GM21576 (cell line): ENCODE measurements around the gene MRPL11.

Experiments
- ATAC-seq: cut with Tn5 transposase; IDR thresholded peaks from one replicate; pipeline ENCODE4 v1.9.1; 2021; ENCODE audit warnings: mild to moderate bottlenecking, moderate library complexity; ENCODE audit not compliant: unreplicated experiment

Gene MRPL11

DNA sequence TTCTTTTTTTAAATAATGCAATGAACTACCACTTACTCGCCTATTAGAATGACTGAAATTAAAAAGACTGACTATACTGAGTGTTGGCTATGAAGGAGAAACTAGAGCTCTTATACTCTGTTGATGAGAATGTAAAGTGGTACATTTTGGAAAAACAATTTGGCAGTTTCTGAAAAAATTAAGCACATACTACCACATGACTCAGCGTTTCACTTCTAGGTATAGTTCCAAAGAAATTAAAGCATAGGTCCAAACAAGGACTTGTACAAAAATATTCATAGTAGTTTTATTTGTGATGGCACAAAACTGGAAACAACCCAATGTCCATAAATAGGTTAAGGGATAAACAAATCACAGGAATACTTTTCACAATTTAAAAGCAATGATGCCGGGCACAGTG lies 44.7 kb downstream of the MRPL11 start:
- no peak for ATAC-seq

DNA sequence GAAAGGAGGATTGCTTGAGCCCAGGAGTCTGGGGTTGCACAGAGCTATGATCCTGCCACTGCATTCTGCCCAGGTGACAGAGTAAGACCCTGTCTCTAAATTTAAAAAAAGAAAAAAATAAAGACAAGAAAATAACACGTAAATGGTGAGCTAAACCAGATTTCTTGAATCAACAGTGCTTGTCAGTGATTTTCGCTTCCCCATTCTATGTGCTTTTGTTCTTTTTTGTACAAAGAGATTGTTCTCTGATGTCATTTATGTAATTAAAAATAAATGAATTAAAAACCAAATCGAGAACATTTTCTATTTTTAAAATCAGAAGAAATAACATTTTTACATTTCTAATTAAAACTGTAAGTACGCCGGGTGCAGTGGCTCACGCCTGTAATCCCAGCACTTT lies 47.3 kb downstream of the MRPL11 start:
- ATAC-seq, result no peak

- no peak for ATAC-seq
Observed at GRCh38 chr11:66388780-66389386, 49.8 kb downstream of the MRPL11 start.

DNA sequence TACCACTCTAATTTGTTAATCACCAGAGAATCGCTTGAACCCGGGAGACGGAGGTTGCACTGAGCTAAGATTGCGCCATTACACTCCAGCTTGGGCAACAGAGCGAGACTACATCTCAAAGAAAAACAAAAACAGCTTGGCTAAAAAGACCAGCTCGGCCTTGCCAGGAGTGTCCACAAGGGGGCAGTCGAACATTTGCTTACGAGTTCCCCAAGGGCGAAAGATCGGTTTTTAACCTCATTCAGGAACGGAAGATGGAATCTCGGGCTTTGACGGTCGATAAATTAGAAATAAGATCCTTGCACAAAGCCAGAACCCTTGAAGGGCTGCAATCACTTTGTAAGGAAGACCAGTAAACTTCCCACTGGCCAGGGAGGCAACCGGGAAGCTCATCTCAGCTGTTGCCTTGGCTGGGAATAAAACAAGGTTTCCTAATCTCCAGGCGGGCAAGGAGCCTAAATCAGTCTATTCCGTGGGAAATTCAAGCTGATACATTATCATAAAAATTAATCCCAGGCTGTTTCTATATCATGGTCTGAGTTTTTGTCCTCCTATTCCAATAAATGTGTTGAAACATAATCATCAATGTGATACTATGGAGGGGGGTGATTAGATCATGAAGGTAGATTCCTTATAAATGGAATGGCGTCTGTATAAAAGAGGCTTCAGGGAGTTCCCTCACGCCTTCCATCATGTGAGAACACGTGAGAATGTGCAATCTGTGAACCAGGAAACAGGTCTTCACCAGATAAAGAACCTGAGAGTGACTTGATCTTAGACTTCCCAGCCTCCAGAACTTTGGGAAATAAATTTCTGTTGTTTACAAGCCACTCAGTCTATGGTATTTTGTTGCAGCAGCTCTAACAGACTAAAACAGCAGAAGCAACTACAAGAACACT lies 52.2 kb downstream of the MRPL11 start:
- ATAC-seq, result no peak
